H1 (cell line): ENCODE measurements around the gene CDK2. TPM values are rescaled to one million over a fixed set of nuclear protein-coding genes. Genes with fewer than 3 reads are reported as not detected.

Experiments
- CTCF ChIA-PET: fragments of 300-600 bp; sonication (Branson Sonifier 250); formaldehyde crosslinking; loops from one replicate; lab custom pipeline; 2021; ENCODE audit not compliant: partially characterized antibody; lab: Charles Lee
- POLR2A ChIA-PET: fragments of 300-600 bp; sonication (Branson Sonifier 250); formaldehyde crosslinking; loops from one replicate; lab custom pipeline; 2021; ENCODE audit warnings: inconsistent platforms; ENCODE audit not compliant: partially characterized antibody; lab: Charles Lee
- DNase-seq, 2 experiments: peaks; one replicate each; pipeline versions ENCODE4 v3.0.0 to v3.0.0-alpha.2; 2010 to 2022; ENCODE audit warnings: low spot score in 2 of 2, low read depth in 1 of 2, mixed read lengths in 1 of 2
- FAIRE-seq: peaks from 2 replicates; lab custom pipeline; 2011; peaks lifted over from hg19 to GRCh38; lab: Jason Lieb, UNC
- H2AFZ ChIP-seq: 2 replicates; pipeline ENCODE4 v1.8.1; 2012; ENCODE audit warnings: low read length, inconsistent platforms
- H2AK5ac ChIP-seq: 2 replicates; pipeline ENCODE4 v1.6.1; 2013; ENCODE audit warnings: low read depth, low read length
- H2BK120ac ChIP-seq: replicated peaks from 2 replicates; pipeline ENCODE3; 2013; ENCODE audit warnings: low read depth, low read length, inconsistent platforms
- H2BK12ac ChIP-seq: 2 replicates; pipeline ENCODE4 v1.6.1; 2013; ENCODE audit warnings: low read depth, low read length
- H2BK15ac ChIP-seq: 2 replicates; pipeline ENCODE4 v1.6.1; 2013; ENCODE audit warnings: low read length
- H2BK20ac ChIP-seq: 2 replicates; pipeline ENCODE4 v1.6.1; 2013; ENCODE audit warnings: low read length
- H2BK5ac ChIP-seq: 2 replicates; pipeline ENCODE4 v1.6.1; 2013; ENCODE audit warnings: low read depth, low read length
- H3K14ac ChIP-seq: 2 replicates; pipeline ENCODE4 v1.6.1; 2013; ENCODE audit warnings: inconsistent platforms; ENCODE audit not compliant: insufficient read length
- H3K18ac ChIP-seq: 2 replicates; pipeline ENCODE4 v1.6.1; 2013; ENCODE audit warnings: low read length; ENCODE audit errors: extremely low read depth
- H3K23ac ChIP-seq: 2 replicates; pipeline ENCODE4 v1.6.1; 2013; ENCODE audit warnings: inconsistent platforms; ENCODE audit not compliant: insufficient read length
- H3K23me2 ChIP-seq: 2 replicates; pipeline ENCODE4 v1.6.1; 2013; ENCODE audit warnings: low read depth, low read length
- H3K27ac ChIP-seq: 2 replicates; pipeline ENCODE4 v1.6.1; 2011; ENCODE audit warnings: low read depth, low read length, inconsistent platforms
- H3K27me3 ChIP-seq, 4 experiments: replicated peaks in 1 of 4; 1 replicate in 1 of 4; 2 replicates in 3 of 4; pipeline versions ENCODE4 v1.6.1 to v1.8.1; 2011 to 2013; ENCODE audit warnings: low read length in 3 of 4, mild to moderate bottlenecking in 3 of 4, inconsistent platforms in 2 of 4, mixed read lengths in 2 of 4, moderate library complexity in 1 of 4; ENCODE audit not compliant: control insufficient read depth in 3 of 4, insufficient read depth in 3 of 4; ENCODE audit errors: extremely low read depth in 1 of 4
- H3K36me3 ChIP-seq, 4 experiments: 2 replicates each; pipeline versions ENCODE4 v1.6.1 to v1.8.1; 2011 to 2013; ENCODE audit warnings: mild to moderate bottlenecking in 4 of 4, low read length in 3 of 4, moderate library complexity in 2 of 4, control low read depth in 1 of 4, inconsistent platforms in 1 of 4; ENCODE audit not compliant: insufficient read depth in 4 of 4, control insufficient read depth in 2 of 4
- H3K4ac ChIP-seq: replicated peaks from 2 replicates; pipeline ENCODE3; 2013; ENCODE audit warnings: low read length, low read depth, mixed read lengths, inconsistent platforms; ENCODE audit not compliant: insufficient read length
- H3K4me1 ChIP-seq, 4 experiments: replicated peaks in 1 of 4; 1 replicate in 1 of 4; 2 replicates in 3 of 4; pipeline versions ENCODE4 v1.6.1 to v1.8.1; 2011 to 2013; ENCODE audit warnings: low read length in 3 of 4, inconsistent platforms in 2 of 4, mixed read lengths in 1 of 4; ENCODE audit not compliant: insufficient read depth in 4 of 4, control insufficient read depth in 3 of 4
- H3K4me2 ChIP-seq, 2 experiments: 2 replicates each; pipeline versions ENCODE4 v1.6.1 to v1.8.1; 2011 to 2013; ENCODE audit warnings: low read depth in 2 of 2, low read length in 2 of 2, control low read depth in 1 of 2, inconsistent platforms in 1 of 2, mild to moderate bottlenecking in 1 of 2; ENCODE audit not compliant: insufficient read depth in 1 of 2
- H3K4me3 ChIP-seq, 4 experiments: fragments of 200-600, 300-600 bp in 1 of 4; sonication (generic), shearing (Covaris generic), sonication (Bioruptor Twin) in 1 of 4; 2 replicates each; pipeline versions ENCODE4 v1.5.1 to v1.8.1; 2011 to 2016; ENCODE audit warnings: low read length in 4 of 4, low read depth in 3 of 4, control low read depth in 2 of 4, inconsistent platforms in 2 of 4, mild to moderate bottlenecking in 2 of 4, mixed read lengths in 1 of 4, moderate library complexity in 1 of 4; ENCODE audit not compliant: insufficient read depth in 2 of 4; ENCODE audit errors: extremely low read depth in 1 of 4
- H3K56ac ChIP-seq: replicated peaks from 2 replicates; pipeline ENCODE3; 2013; ENCODE audit warnings: low read depth, mild to moderate bottlenecking, mixed read lengths, low read length, inconsistent platforms; ENCODE audit not compliant: insufficient read length
- H3K79me1 ChIP-seq: 2 replicates; pipeline ENCODE4 v1.6.1; 2013; ENCODE audit warnings: low read depth, low read length, control low read depth
- H3K79me2 ChIP-seq, 2 experiments: 2 replicates each; pipeline versions ENCODE4 v1.6.1 to v1.8.1; 2012 to 2013; ENCODE audit warnings: low read length in 2 of 2, mild to moderate bottlenecking in 2 of 2, inconsistent platforms in 1 of 2; ENCODE audit not compliant: insufficient read depth in 2 of 2, control insufficient read depth in 1 of 2
- H3K9ac ChIP-seq, 4 experiments: replicated peaks in 1 of 4; 1 replicate in 1 of 4; 2 replicates in 3 of 4; pipeline versions ENCODE4 v1.6.1 to v1.8.1; 2011 to 2013; ENCODE audit warnings: low read depth in 3 of 4, low read length in 3 of 4, control low read depth in 2 of 4, mild to moderate bottlenecking in 2 of 4, moderate library complexity in 2 of 4, inconsistent platforms in 1 of 4; ENCODE audit errors: extremely low read depth in 1 of 4
- H3K9me3 ChIP-seq, 2 experiments: 2 replicates each; pipeline versions ENCODE4 v1.6.1 to v1.8.1; 2012 to 2013; ENCODE audit warnings: mild to moderate bottlenecking in 2 of 2, moderate library complexity in 2 of 2, control low read depth in 1 of 2, inconsistent platforms in 1 of 2, low read depth in 1 of 2, low read length in 1 of 2, mixed read lengths in 1 of 2; ENCODE audit not compliant: insufficient read depth in 2 of 2
- H4K20me1 ChIP-seq, 2 experiments: replicated peaks in 1 of 2; 2 replicates each; pipeline versions ENCODE3 to v1.8.1; 2011 to 2013; ENCODE audit warnings: inconsistent platforms in 2 of 2, low read length in 2 of 2, mild to moderate bottlenecking in 1 of 2; ENCODE audit not compliant: insufficient read depth in 2 of 2, control insufficient read depth in 1 of 2
- H4K5ac ChIP-seq: 2 replicates; pipeline ENCODE4 v1.6.1; 2013; ENCODE audit warnings: low read length, low read depth, mixed read lengths, inconsistent platforms; ENCODE audit not compliant: insufficient read length
- H4K8ac ChIP-seq: 2 replicates; pipeline ENCODE4 v1.8.0; 2013; ENCODE audit warnings: mild to moderate bottlenecking, moderate library complexity, low read length, inconsistent platforms; ENCODE audit not compliant: insufficient read depth; ENCODE audit errors: extremely low read depth
- H4K91ac ChIP-seq: replicated peaks from 2 replicates; pipeline ENCODE3; 2013; ENCODE audit warnings: low read length, mixed read lengths, inconsistent platforms; ENCODE audit not compliant: insufficient read length
- PHF8 ChIP-seq: fragments of 200-600 bp; sonication (generic); conservative IDR thresholded peaks from 2 replicates; pipeline ENCODE4 v1.7.1; 2012; ENCODE audit warnings: low read depth, mild to moderate bottlenecking, inconsistent platforms, low read length, moderate library complexity
- ZNF274 ChIP-seq: IDR thresholded peaks from 2 replicates; pipeline ENCODE4 v1.7.0; 2012; ENCODE audit warnings: low read length, borderline replicate concordance; ENCODE audit errors: extremely low read depth
- WGBS, 2 experiments: shearing (Covaris generic) in 1 of 2; methylation state at CpG; one replicate each; pipeline versions ENCODE4 v1.1.6 to v1.1.7; 2013 to 2015; ENCODE audit warnings: low lambda C conversion rate in 2 of 2, mixed read lengths in 2 of 2, inconsistent platforms in 1 of 2, low coverage in 1 of 2, missing lambda C conversion rate in 1 of 2; ENCODE audit not compliant: insufficient replicate concordance in 2 of 2, insufficient coverage in 1 of 2, insufficient read length in 1 of 2; ENCODE audit errors: extremely low coverage in 1 of 2, missing lambda C conversion rate in 1 of 2; 5-methylcytosine and 5-hydroxymethylcytosine counted together
- polyA plus RNA-seq, 7 experiments: library from polyadenylated mRNA; depleted of rRNA in 3 of 7; stranded (reverse) in 5 of 7; unstranded in 2 of 7; fragments of >200 nt in 5 of 7; fragments of 200-250 nt in 2 of 7; gene quantifications; 1 replicate in 5 of 7; 2 replicates in 1 of 7; 4 replicates in 1 of 7; pipeline versions ENCODE4 v1.2.1 to v1.2.3, GENCODE V29; 2011 to 2013; ENCODE audit warnings: missing spikeins in 2 of 7, mixed read lengths in 2 of 7
- total RNA-seq: library from RNA; stranded (reverse); fragmentation: NEBNext Ultra II Directional; extraction: Animal tissue kit (Norgen Biotek cat#: 25700); gene quantifications from 2 replicates; pipeline ENCODE4 v1.2.1, GENCODE V29; 2021

The CDK2 gene
- total and polyA plus RNA-seq, 2 of the 8 experiments (the other 6 are each of a cell fraction or from before 2014, with no cell fraction given): 39.4 to 42.5 TPM

GRCh38 chr12:55933799-55934742 lies 32.6 kb upstream of the CDK2 start:
- H2BK20ac ChIP-seq: no peak overlapping the region

More at GRCh38 chr12:55933799-55934742, 32.6 kb upstream of the CDK2 start:
- Histone ChIP-seq H2BK15ac (no peak overlapping the region), H3K36me3 (no peaks in the 10 kb centered on the region), H3K23ac (no peak overlapping the region), H3K18ac (no peak overlapping the region), H4K8ac (no peak overlapping the region), H4K91ac (no peak overlapping the region), H2BK120ac (no peak overlapping the region), H3K4me1 (peaks cover 4 to 18% (median 11%) of the 10 kb centered on the region in 4 experiments; a peak in 6 of 7 replicates), H3K56ac (no peak overlapping the region), H3K79me1 (no peaks in the 10 kb centered on the region), H4K5ac (no peak overlapping the region), H3K27me3 (peaks cover 0 to 21% (median 14%) of the 10 kb centered on the region in 4 experiments; a peak in 6 of 7 replicates), H3K23me2 (peaks cover 13% of the 10 kb centered on the region), H3K14ac (no peak overlapping the region), H2BK5ac (no peak overlapping the region), H4K20me1 (no peaks in the 10 kb centered on the region), H2BK12ac (no peak overlapping the region), H2AK5ac (no peak overlapping the region), H3K4me3 (no peak overlapping the region), H3K4ac (no peak overlapping the region), H3K9ac (no peak overlapping the region), H3K4me2 (no peak overlapping the region; a peak in 1 of 4 replicates), H2AFZ (no peak overlapping the region), H3K9me3 (no peaks in the 10 kb centered on the region), H3K79me2 (no peaks in the 10 kb centered on the region), H3K27ac (no peak overlapping the region)
- no peak for TF ChIP-seq ZNF274
- TF ChIP-seq PHF8: no peak
- DNase-seq: no peak
- WGBS, 2 experiments: 88% methylated on average over 1 of the region's 1 CpG; no CpG with 5 or more reads in 1 of the 2 experiments
- no peak for FAIRE-seq
- CTCF ChIA-PET: interaction anchor here (0.5 to 3.8 kb wide), 13 partner anchors 7 to 1801 kb away, joined by 3 to 15 read pairs (median 4); no protein-coding TSS in a partner anchor
- POLR2A ChIA-PET: interaction anchor here (0.6 to 2.2 kb wide), 9 partner anchors 8 to 192 kb away, joined by 3 to 7 read pairs (median 3); partner anchors contain the start of gene ERBB3
